ENCODE measurements around the gene FAM193A.

The FAM193A gene

GRCh38 chr4:2576290-2576689 is 39.8 kb downstream of the FAM193A start:
- TF ChIP-seq, protein P1, sequence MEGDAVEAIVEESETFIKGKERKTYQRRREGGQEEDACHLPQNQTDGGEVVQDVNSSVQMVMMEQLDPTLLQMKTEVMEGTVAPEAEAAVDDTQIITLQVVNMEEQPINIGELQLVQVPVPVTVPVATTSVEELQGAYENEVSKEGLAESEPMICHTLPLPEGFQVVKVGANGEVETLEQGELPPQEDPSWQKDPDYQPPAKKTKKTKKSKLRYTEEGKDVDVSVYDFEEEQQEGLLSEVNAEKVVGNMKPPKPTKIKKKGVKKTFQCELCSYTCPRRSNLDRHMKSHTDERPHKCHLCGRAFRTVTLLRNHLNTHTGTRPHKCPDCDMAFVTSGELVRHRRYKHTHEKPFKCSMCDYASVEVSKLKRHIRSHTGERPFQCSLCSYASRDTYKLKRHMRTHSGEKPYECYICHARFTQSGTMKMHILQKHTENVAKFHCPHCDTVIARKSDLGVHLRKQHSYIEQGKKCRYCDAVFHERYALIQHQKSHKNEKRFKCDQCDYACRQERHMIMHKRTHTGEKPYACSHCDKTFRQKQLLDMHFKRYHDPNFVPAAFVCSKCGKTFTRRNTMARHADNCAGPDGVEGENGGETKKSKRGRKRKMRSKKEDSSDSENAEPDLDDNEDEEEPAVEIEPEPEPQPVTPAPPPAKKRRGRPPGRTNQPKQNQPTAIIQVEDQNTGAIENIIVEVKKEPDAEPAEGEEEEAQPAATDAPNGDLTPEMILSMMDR (IDR thresholded peaks at IDR 0.05), result no peak

DNA sequence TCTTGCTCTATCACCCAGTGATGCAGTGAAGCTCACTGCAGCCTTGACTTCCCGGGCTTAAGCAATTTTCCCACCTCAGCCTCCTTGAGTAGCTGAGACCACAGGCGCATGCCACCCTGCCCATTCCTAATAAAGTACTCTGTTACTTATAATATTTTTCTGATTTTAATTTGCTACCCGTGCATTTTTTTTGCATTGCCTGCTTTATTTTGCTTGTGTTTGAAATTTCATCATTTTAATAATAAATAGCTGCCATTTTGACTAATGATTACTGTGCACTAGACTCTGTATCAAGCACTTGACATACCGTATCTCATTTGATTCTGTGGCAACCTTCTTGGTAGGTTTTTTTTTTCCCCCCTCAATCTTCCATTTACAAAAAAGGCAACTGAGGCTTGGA is 41.7 kb downstream of the FAM193A start:
- TF ChIP-seq, protein P1 (IDR thresholded peaks at IDR 0.05), result no peak

DNA sequence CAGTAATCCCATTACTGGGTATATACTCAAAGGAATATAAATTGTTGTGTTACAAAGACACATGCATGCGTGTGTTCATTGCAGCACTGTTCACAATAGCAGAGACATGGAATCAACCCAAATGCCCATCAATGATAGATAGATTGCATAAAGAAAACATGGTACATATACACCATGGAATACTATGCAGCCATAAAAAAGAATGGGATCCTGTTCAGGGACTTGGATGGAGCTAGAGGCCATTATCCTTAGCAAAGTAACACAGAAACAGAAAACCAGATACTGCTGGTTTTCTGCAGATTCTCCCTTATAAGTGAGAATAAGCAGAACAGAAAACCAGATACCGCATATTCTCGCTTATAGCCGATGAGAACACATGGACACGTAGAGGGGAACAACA is 43.5 kb downstream of the FAM193A start:
- TF ChIP-seq, protein P1 (IDR thresholded peaks at IDR 0.05), result no peak

DNA sequence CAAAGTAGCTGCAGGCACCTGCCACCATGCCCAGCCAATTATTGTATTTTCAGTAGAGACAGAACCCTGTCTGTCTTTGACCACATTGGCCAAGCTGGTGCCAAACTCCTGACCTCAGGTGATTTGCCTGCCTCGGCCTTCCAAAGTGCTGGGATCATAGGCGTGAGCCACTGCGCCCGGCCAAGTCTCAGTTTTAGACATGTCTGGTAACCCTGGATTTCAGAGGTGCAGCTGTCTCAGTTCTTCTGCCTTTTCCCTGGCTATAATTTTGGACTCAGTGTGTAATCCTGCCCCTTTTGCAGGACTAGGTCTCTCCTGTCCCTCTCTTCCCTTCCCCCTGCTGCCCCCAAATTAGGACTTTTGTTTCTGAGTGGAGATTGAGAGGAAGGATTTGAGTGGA is 46.6 kb downstream of the FAM193A start:
- TF ChIP-seq, protein P1 (IDR thresholded peaks at IDR 0.05), result no peak

DNA sequence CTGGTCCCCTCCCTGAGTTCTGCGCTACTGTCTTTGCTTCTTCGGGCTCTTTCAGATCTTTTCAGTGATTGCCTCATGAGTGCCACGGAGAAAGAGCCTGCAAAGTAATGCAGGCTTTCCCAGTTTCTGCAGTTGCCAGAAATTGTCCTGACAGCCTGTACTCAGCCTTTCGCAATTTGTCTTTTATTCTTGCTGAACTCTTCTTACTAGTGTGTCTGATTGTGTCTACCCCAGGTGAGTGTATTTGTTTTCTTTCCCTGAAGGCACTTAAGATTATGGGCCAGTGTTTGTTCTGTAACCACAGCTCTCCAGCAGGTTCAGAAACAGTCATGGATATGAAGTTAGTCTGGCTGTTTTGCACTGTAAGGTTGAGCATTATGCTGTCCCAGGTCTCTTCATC is 47.1 kb downstream of the FAM193A start:
- TF ChIP-seq, protein P1 (IDR thresholded peaks at IDR 0.05), result no peak

DNA sequence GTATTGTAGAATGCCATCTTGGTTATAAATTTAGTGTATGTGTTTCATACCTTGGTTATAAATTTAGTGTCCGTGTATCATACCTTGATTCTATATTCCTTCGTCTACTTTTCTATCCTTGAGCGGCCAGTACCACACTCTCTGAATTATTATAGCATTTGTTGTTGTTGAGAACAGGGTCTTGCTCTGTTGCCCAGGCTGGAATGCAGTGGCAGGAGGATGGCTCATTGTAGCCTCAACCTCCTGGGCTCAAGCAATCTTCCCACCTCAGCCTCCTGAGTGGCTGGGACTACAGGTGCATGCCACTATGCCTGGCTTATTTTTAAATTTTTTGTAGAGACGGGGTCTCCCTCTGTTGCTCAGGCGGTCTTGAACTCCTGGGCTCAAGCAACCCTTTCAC is 50.1 kb downstream of the FAM193A start:
- TF ChIP-seq, protein P1 (IDR thresholded peaks at IDR 0.05), result no peak

GRCh38 chr4:2587213-2587823 is 50.9 kb downstream of the FAM193A start:
- TF ChIP-seq, protein P1 (IDR thresholded peaks at IDR 0.05), result no peak

DNA sequence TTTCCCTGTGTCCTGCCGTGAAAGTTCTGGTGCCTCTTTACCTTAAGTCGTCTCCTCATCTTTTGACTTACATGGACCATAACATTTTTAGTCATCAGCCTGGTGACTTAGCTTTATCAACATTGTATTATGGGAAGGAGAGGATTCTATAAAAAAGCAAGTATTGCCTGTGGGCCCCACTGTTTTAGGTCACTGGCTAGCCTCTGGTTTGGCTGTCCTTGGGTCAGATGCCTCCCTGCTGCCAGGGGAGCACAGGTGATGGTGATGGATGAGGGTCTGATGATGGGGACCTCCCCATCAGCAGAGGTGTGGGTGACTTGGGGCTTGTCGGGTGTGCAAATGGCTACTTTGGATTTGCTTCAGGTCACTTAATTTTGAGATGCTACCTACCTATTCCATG is 51.8 kb downstream of the FAM193A start:
- TF ChIP-seq, protein P1 (IDR thresholded peaks at IDR 0.05), result no peak

Measured in LNCAP (cell line).